GM18526 (cell line): ENCODE measurements around the gene PDCD1LG2.

Experiments used
- POLR2A ChIP-seq: IDR thresholded peaks from 3 replicates; pipeline ENCODE4 v1.6.1; 2011; ENCODE audit not compliant: insufficient read length; ENCODE audit errors: extremely low read depth

PDCD1LG2 gene

GRCh38 chr9:5514617-5515260, 4.4 kb downstream of the PDCD1LG2 start:
- no peak for TF ChIP-seq POLR2A

- TF ChIP-seq POLR2A = no peak
These were observed 4.9 kb downstream of the PDCD1LG2 start for GRCh38 chr9:5515261-5515650.

- no peak for TF ChIP-seq POLR2A
These were observed 6.3 kb downstream of the PDCD1LG2 start for GRCh38 chr9:5516453-5517220.

GRCh38 chr9:5518171-5518936, 8.0 kb downstream of the PDCD1LG2 start:
- no peak for TF ChIP-seq POLR2A

GRCh38 chr9:5518937-5519319, 8.6 kb downstream of the PDCD1LG2 start:
- no peak for TF ChIP-seq POLR2A

- TF ChIP-seq POLR2A = no peak
These were observed 13.8 kb downstream of the PDCD1LG2 start for GRCh38 chr9:5524090-5524489.

- TF ChIP-seq POLR2A = no peak
These were observed 19.4 kb downstream of the PDCD1LG2 start for GRCh38 chr9:5529683-5530221.

GRCh38 chr9:5531101-5531882, 21.0 kb downstream of the PDCD1LG2 start:
- TF ChIP-seq POLR2A = no peak

GRCh38 chr9:5532306-5532705, 22.0 kb downstream of the PDCD1LG2 start:
- TF ChIP-seq POLR2A = no peak

- TF ChIP-seq POLR2A = no peak
These were observed 22.5 kb downstream of the PDCD1LG2 start for GRCh38 chr9:5532790-5533189.

GRCh38 chr9:5536684-5537083, 26.4 kb downstream of the PDCD1LG2 start:
- no peak for TF ChIP-seq POLR2A

- TF ChIP-seq POLR2A = no peak
These were observed 33.8 kb downstream of the PDCD1LG2 start for GRCh38 chr9:5543875-5544702.

GRCh38 chr9:5549658-5550650, 39.6 kb downstream of the PDCD1LG2 start:
- no peak for TF ChIP-seq POLR2A
